Gastrocnemius medialis (tissue), 4 donors: Measurements from ENCODE around the gene CLTRN. TPM values are rescaled to one million over a fixed set of nuclear protein-coding genes. Genes with fewer than 3 reads are reported as not detected.
A peak's percentile ranks its signal among the peaks of the same experiment; 100 is the strongest.
"Not testable (repeated sequence)": the region's sequence is repeated elsewhere in the genome, so short reads cannot be mapped to it uniquely, and the experiment has no call there.

Experiments
- ATAC-seq, 2 donors: fragments of 150-250 bp; one replicate each; pipeline ENCODE4 v1.9.1; 2016
- DNase-seq, 2 donors: peaks; one replicate each; pipeline ENCODE4 v3.0.0-alpha.2; 2019
- H3K27ac ChIP-seq, 4 donors: fragments of 200-600 bp; sonication (generic); 1 replicate in 1 of 4; 2 replicates in 3 of 4; pipeline ENCODE4 v1.5.1; 2016 to 2018; ENCODE audit warnings: mild to moderate bottlenecking in 2 of 4, moderate library complexity in 1 of 4
- H3K27me3 ChIP-seq, 3 donors: fragments of 200-600 bp; sonication (generic) in 2 of 3; 1 replicate in 1 of 3; 2 replicates in 2 of 3; pipeline versions ENCODE4 v1.5.1 to v1.6.0; 2016 to 2019; ENCODE audit warnings: mild to moderate bottlenecking in 1 of 3, moderate library complexity in 1 of 3
- H3K36me3 ChIP-seq, 2 donors: fragments of 200-600 bp; sonication (generic) in 1 of 2; one replicate each; pipeline ENCODE4 v1.5.1; 2017 to 2018
- H3K4me1 ChIP-seq, 2 donors: fragments of 200-600 bp; sonication (generic) in 1 of 2; one replicate each; pipeline ENCODE4 v1.5.1; 2016 to 2017; ENCODE audit warnings: mild to moderate bottlenecking in 2 of 2
- H3K4me3 ChIP-seq, 4 donors: fragments of 200-600 bp; sonication (generic) in 3 of 4; 1 replicate in 1 of 4; 2 replicates in 3 of 4; pipeline ENCODE4 v1.5.1; 2016 to 2019; ENCODE audit warnings: mild to moderate bottlenecking in 2 of 4
- H3K9me3 ChIP-seq, 3 donors: fragments of 200-600 bp; sonication (generic) in 2 of 3; 1 replicate in 1 of 3; 2 replicates in 2 of 3; pipeline ENCODE4 v1.5.1; 2016 to 2019
- POLR2A ChIP-seq, 2 donors: fragments of 450-650 bp; IDR thresholded peaks; one replicate each; pipeline ENCODE4 v1.6.1; 2017; ENCODE audit warnings: antibody characterized with exemption in 2 of 2, mild to moderate bottlenecking in 2 of 2, moderate library complexity in 2 of 2
- in situ Hi-C, 4 donors: fragments of 200-750 bp; cut with MboI; loops; one replicate each; pipeline versions ENCODE4 v1.15.0 to v1.8.0; 2017; ENCODE audit warnings: low sequenced_read_pairs in 4 of 4
- intact Hi-C: fragments of 100-400 bp; cut with DNase I; formaldehyde crosslinking; loops from one replicate; pipeline ENCODE4 v1.15.1; 2023; ENCODE audit warnings: low total_unique reads
- total RNA-seq, 4 donors: library from RNA; depleted of rRNA; stranded (reverse); fragments of >200 nt; gene quantifications; one replicate each; pipeline versions ENCODE4 v1.1.0 to v1.2.3, GENCODE V29; 2016
- TF ChIP-seq, protein P1 (sequence below), 5 experiments: fragments of 450-650 bp in 3 of 5; fragments of 200-600 bp in 2 of 5; sonication (generic) in 2 of 5; IDR thresholded peaks in 4 of 5; conservative IDR thresholded peaks in 1 of 5; 1 replicate in 4 of 5; 2 replicates in 1 of 5; pipeline ENCODE4 v1.5.1; 2016 to 2019; ENCODE audit warnings: antibody characterized with exemption in 5 of 5, mild to moderate bottlenecking in 3 of 5, moderate library complexity in 3 of 5

CLTRN gene, protein sequence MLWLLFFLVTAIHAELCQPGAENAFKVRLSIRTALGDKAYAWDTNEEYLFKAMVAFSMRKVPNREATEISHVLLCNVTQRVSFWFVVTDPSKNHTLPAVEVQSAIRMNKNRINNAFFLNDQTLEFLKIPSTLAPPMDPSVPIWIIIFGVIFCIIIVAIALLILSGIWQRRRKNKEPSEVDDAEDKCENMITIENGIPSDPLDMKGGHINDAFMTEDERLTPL
- total RNA-seq = under 1 TPM in 1 of 4 donors, not detected in 3; 0.26 TPM

DNA sequence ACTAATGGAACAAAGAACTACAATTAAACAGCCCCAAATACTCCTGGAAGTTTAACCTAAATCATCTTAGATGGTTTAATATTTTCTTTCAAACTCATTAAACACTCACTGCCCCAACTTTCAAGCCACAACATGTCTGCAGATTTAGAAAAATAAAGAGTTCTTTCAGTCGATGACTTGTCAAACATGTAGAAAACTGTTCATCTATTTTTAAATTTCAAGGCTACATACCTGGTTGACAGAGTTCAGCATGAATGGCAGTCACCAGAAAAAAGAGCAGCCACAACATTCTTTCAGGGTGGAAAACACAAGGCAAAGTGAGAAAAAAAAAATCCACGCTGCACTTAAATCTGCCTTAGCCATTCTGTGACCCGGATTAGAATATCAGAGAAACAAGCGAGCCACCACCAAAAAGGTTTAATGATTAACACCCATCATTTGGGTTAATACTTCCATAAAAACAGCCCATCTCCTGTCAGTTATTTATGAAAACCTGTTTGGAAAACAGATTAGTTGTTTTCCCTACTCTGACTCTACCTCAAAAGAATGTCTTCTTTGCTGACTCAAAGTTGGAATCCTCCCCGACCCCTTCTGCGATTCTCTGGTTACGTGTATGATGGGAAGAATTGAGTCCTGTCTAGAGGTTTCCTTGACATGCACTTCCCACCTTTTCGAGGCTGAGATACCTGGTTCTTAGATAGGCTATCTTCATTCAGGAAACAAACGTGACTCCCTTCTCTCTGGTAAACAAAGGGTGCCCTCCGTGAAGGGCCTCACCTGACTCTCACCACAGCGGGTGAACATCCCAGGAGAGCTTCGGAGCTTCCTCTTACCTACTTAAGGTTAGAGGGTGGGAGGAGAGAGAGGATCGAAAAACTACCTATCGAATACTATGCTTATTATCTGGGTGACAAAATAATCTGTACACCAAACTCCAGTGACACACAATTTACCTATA is at the start of gene CLTRN:
Gene CLTRN (minus strand): TSS at position 319 of the 958 bp plus-strand sequence. CDS start 30 bp downstream, at position 289.
- DNase-seq (no peak), ATAC-seq (no peak)
- in situ Hi-C loops (loop anchor here in 1 of 4 donors (25.0 kb wide), 1 partner anchor 177 kb away; the partner anchor contains the start of gene PIR), intact Hi-C loops (no loop called here)
- no peak for TF ChIP-seq POLR2A (IDR thresholded peaks at IDR 0.05)
- TF ChIP-seq, protein P1, sequence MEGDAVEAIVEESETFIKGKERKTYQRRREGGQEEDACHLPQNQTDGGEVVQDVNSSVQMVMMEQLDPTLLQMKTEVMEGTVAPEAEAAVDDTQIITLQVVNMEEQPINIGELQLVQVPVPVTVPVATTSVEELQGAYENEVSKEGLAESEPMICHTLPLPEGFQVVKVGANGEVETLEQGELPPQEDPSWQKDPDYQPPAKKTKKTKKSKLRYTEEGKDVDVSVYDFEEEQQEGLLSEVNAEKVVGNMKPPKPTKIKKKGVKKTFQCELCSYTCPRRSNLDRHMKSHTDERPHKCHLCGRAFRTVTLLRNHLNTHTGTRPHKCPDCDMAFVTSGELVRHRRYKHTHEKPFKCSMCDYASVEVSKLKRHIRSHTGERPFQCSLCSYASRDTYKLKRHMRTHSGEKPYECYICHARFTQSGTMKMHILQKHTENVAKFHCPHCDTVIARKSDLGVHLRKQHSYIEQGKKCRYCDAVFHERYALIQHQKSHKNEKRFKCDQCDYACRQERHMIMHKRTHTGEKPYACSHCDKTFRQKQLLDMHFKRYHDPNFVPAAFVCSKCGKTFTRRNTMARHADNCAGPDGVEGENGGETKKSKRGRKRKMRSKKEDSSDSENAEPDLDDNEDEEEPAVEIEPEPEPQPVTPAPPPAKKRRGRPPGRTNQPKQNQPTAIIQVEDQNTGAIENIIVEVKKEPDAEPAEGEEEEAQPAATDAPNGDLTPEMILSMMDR (IDR thresholded peaks at IDR 0.05 in 4 of 5, conservative IDR thresholded peaks at IDR 0.05 in 1 of 5) = no peak
- H3K27me3 ChIP-seq = peaks cover 0 to 15% (median 13%) of the 10 kb centered on the region in 3 donors
- no peak within 1 kb of the TSS for H3K27ac ChIP-seq
- H3K4me1 ChIP-seq = no peaks in the 10 kb centered on the region
- no peaks in the 10 kb centered on the region for H3K9me3 ChIP-seq
- H3K36me3 ChIP-seq = no peaks in the 10 kb centered on the region
- no peak within 1 kb of the TSS for H3K4me3 ChIP-seq

DNA sequence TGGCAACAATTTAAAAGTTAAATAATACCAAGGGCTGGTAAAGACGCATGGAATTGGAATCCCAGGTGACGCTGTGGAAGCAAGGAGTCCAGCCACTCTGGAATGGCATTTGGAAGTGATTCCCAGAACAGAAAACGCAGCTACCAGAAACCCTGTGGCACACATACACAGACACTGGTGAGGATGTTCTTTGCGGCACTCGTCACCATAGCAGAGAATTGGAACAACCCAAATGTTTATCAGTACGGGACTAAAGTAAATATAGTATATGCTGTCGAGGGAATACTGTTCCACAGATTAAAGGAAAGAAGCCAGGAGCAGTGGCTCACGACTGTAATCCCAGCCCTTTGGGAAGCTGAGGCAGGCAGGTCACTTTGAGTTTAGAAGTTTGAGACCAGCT is 39.7 kb upstream of the CLTRN start:
- H3K36me3 ChIP-seq, H3K27me3 ChIP-seq, in situ Hi-C loops, DNase-seq, H3K4me1 ChIP-seq, H3K9me3 ChIP-seq, H3K27ac ChIP-seq, intact Hi-C loops, H3K4me3 ChIP-seq: not testable (repeated sequence)
- ATAC-seq = peak in 1 of 2 donors; percentile 52

DNA sequence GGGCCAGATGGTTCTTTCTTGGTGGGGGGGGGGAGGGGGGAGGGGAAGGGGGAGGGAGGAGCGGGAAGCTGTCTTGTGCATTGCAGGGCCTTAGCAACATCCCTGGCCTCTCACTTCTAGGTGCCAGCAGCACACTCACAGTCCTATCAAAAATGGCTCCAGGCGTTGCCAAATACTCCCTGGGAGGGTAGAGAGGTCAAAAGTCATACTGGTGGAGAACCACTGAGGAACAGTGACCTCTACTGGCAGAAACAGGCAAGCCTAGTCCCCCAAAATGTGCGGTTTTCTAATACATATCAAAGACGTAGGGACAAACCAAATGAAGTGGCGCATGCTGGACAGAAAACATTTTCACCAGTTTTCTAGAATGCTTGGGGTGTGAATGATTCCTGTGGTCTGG is 39.2 kb upstream of the CLTRN start:
- H3K36me3 ChIP-seq, in situ Hi-C loops, DNase-seq, ATAC-seq, intact Hi-C loops, H3K4me1 ChIP-seq, H3K27ac ChIP-seq, H3K9me3 ChIP-seq, H3K4me3 ChIP-seq, H3K27me3 ChIP-seq: not testable (repeated sequence)

DNA sequence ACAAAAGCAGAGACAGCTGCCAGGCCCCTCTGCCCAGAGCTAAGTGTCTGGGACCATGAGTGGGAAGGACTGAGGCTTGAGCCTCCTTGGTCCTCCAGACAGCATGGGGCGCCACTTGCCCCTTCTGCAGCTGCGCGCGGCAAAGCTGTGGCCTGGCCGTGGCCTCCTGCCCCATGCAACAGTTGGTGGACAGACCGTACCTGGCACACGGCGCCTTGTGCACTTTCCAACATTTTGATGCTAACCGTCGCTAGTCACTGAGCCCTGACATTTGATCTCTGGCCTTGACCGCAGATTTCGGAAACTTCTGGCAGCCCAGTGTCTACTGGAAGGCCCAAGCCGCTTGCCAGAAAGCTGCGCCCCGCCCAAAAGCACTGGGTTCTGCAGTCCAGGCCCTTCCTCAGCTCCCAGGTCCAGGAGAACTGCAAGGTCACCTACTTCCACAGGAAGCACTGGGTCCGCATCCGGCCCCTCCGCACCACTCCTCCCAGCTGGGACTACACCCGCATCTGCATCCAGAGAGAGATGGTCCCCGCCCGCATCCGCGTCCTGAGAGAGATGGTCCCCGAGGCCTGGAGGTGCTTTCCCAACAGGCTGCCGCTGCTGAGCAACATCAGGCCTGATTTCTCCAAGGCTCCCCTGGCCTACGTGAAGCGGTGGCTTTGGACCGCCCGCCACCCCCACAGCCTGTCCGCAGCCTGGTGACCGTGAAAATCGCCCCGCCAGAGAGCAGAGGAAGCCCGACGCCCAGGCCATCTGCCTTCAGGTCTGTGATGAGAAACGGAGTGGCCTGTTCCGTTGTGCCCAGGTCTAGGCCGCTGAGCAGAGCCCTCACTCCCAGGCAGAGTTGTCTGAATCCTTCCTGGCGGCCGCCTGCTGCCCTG is 38.1 kb upstream of the CLTRN start:
- intact Hi-C loops = no loop called here
- Histone ChIP-seq H3K27ac (peak overlapping the region in 2 of 4 donors; percentile 39 to 52), H3K9me3 (no peaks in the 10 kb centered on the region), H3K4me3 (no peak overlapping the region), H3K27me3 (no peaks in the 10 kb centered on the region), H3K36me3 (no peaks in the 10 kb centered on the region), H3K4me1 (no peaks in the 10 kb centered on the region)
- ATAC-seq (peak; percentile 85 to 99), DNase-seq (peak; percentile 38 to 77)
- in situ Hi-C loops = no loop called here
- TF ChIP-seq, protein P1 (IDR thresholded peaks at IDR 0.05 in 4 of 5, conservative IDR thresholded peaks at IDR 0.05 in 1 of 5) = no peak
- no peak for TF ChIP-seq POLR2A (IDR thresholded peaks at IDR 0.05)

DNA sequence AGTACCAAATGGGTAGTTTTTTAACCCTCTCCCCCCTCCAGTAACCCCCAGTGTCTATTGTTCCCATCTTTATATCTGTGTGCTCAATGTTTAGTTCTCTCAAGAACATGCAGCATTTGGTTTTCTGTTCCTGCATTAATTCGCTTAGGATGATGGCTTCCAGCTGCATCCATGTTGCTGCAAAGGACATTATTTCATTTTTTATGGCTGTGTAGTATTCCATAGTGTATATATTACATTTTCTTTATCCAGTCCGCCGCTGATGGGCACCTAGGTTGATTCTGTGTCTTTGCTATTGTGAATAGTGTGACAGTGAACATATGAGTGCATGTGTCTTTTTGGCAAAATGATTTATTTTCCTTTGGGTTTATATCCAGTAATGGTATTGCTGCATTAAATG is 31.9 kb upstream of the CLTRN start:
- ATAC-seq (no peak), DNase-seq (no peak)
- no peaks in the 10 kb centered on the region for H3K36me3 ChIP-seq
- in situ Hi-C loops (loop anchor here in 2 of 4 donors (25.0 kb wide), 1 partner anchor 1016 kb away; the partner anchor contains the start of genes CTPS2 (in 2 of the 2) and SYAP1 (in 2 of the 2)), intact Hi-C loops (no loop called here)
- H3K4me3 ChIP-seq = no peak overlapping the region
- H3K27ac ChIP-seq = no peak overlapping the region
- no peaks in the 10 kb centered on the region for H3K9me3 ChIP-seq
- TF ChIP-seq, protein P1 (IDR thresholded peaks at IDR 0.05 in 4 of 5, conservative IDR thresholded peaks at IDR 0.05 in 1 of 5) = no peak
- TF ChIP-seq POLR2A (IDR thresholded peaks at IDR 0.05) = no peak
- peaks cover 6 to 9% of the 10 kb centered on the region in 2 donors for H3K4me1 ChIP-seq
- H3K27me3 ChIP-seq = no peaks in the 10 kb centered on the region
